ENCODE measurements around the gene ZMYM4.
"Not testable (repeated sequence)": the region's sequence is repeated elsewhere in the genome, so short reads cannot be mapped to it uniquely, and the experiment has no call there.

Gene ZMYM4

DNA sequence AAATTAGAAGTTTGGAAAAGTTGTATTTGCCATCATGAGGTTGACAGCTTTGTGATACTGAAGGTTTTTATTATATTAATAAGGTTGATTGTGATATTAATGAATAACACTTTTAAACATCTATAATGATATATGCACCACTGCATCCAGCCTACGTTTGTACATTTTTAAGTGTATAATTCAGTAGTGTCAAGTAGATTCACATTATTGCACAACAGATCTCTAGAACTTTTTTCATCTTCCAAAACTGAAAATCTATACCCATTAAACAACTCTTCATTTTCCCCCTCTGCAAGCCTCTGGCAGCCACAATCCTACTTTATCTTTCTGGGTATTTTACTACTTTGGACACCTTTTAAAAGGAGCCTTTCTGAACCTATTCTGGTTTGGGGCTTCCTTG is 37.2 kb upstream of the ZMYM4 start:
- DNase-seq (ENCODE audit: low read depth in 2 of 2), result no peak
- no peak overlapping the region for H3K4me3 ChIP-seq (replicated peaks in 1 of 2; ENCODE audit: low read depth in 2 of 2, low read length in 2 of 2)
- TF ChIP-seq, protein P1, sequence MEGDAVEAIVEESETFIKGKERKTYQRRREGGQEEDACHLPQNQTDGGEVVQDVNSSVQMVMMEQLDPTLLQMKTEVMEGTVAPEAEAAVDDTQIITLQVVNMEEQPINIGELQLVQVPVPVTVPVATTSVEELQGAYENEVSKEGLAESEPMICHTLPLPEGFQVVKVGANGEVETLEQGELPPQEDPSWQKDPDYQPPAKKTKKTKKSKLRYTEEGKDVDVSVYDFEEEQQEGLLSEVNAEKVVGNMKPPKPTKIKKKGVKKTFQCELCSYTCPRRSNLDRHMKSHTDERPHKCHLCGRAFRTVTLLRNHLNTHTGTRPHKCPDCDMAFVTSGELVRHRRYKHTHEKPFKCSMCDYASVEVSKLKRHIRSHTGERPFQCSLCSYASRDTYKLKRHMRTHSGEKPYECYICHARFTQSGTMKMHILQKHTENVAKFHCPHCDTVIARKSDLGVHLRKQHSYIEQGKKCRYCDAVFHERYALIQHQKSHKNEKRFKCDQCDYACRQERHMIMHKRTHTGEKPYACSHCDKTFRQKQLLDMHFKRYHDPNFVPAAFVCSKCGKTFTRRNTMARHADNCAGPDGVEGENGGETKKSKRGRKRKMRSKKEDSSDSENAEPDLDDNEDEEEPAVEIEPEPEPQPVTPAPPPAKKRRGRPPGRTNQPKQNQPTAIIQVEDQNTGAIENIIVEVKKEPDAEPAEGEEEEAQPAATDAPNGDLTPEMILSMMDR (IDR thresholded peaks at IDR 0.05; ENCODE audit: low read depth, low read length), result no peak

DNA sequence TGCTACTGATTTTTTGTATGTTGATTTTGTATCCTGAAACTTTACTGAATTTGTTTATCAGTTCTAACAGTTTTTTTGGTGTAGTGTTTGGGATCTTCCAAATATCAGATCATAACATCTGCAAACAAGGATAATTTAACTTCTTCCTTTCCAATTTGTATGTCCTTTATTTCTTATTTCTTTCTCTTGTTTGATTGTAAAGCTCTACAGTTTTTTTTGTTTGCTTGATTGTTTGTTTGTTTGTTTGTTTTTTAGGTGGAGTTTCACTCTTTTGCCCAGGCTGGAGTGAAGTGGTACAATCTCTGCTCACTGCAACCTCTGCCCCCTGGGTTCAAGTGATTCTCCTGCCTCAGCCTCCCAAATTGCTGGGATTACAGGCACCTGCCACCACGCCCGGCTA is 31.7 kb upstream of the ZMYM4 start:
- not testable (repeated sequence) for H3K4me3 ChIP-seq (replicated peaks in 1 of 2; ENCODE audit: low read depth in 2 of 2, low read length in 2 of 2); DNase-seq (ENCODE audit: low read depth in 2 of 2)

DNA sequence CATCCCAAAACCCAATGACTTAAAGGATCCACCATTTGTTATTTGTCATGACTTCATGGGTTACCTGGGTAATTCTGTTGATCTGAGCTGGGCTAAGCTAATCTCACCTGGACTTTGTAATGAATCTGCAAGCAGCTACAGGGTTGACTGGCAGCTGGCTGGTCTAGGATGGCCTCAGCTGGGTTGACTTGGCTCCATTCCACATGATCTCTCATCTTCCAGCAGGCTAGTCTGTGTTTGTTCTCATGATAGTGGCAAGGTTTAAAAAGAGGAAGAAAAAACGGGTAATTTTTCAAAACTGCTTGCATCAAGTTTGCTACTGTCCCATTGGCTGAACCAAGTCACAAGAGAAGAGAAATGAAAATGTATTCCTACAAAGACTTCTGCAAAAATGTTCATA is 24.8 kb upstream of the ZMYM4 start:
- no peak overlapping the region for H3K4me3 ChIP-seq (replicated peaks in 1 of 2; ENCODE audit: low read depth in 2 of 2, low read length in 2 of 2)
- TF ChIP-seq, protein P1 (IDR thresholded peaks at IDR 0.05; ENCODE audit: low read depth, low read length), result no peak
- no peak for DNase-seq (ENCODE audit: low read depth in 2 of 2)

DNA sequence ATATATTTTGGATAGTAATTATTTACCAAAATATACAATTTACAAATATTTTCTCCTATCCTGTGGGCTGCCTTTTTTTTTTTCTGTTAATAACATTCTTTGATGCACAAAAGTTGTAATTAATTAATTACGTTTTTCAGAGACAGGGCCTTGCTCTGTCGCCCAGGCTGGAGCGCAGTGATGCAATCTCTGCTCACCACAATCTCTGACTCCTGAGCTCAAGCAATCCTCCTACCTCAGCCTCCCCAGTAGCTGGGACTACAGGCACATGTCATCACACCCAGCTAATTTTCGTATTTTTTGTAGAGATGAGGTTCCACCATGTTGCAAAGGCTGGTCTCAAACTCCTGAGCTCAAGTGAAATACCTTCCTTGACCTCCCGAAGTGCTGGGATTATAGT is 21.3 kb upstream of the ZMYM4 start:
- H3K4me3 ChIP-seq (replicated peaks in 1 of 2; ENCODE audit: low read depth in 2 of 2, low read length in 2 of 2), result no peak overlapping the region
- DNase-seq (ENCODE audit: low read depth in 2 of 2), result no peak
- TF ChIP-seq, protein P1 (IDR thresholded peaks at IDR 0.05; ENCODE audit: low read depth, low read length), result no peak

DNA sequence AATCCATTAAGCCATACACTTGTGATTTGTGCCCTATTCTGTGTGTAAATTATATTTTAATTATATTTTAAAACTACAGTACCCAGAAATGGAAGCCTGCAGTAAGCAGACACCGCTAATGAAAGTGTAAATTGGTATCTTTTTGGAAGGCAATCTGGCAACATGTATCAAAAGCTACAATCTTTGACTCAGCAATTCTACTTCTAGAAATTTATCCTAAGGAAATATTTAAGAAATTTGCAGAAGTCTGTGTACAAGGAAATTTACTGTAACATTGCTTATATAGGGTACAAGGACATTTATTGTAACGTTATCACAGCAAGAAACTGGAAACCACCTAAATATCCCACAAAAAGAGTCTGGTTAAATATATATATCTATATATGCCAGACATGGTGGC is 14.6 kb upstream of the ZMYM4 start:
- H3K4me3 ChIP-seq (replicated peaks in 1 of 2; ENCODE audit: low read depth in 2 of 2, low read length in 2 of 2), result no peak overlapping the region
- DNase-seq (ENCODE audit: low read depth in 2 of 2), result no peak
- TF ChIP-seq, protein P1 (IDR thresholded peaks at IDR 0.05; ENCODE audit: low read depth, low read length), result no peak

DNA sequence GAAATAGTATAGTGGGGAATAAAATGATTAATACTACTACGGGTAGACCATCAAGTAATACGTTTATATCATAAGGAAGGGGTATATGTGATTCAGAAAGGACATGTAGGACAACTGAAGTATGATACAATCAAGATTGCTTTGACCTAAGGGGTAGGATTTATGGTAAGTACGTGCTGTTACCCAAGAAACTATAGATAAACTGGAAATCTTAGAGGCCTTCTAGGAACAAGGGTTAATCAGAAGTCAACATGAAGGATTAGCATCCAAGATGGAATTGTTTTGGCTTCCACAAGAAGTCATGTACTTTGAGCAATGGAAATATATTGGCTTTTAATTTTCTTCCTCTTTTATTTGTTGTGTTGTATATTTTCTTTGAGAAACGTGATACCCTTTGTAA is 13.2 kb upstream of the ZMYM4 start:
- no peak for DNase-seq (ENCODE audit: low read depth in 2 of 2)
- no peak overlapping the region for H3K4me3 ChIP-seq (replicated peaks in 1 of 2; ENCODE audit: low read depth in 2 of 2, low read length in 2 of 2)
- TF ChIP-seq, protein P1 (IDR thresholded peaks at IDR 0.05; ENCODE audit: low read depth, low read length), result no peak

DNA sequence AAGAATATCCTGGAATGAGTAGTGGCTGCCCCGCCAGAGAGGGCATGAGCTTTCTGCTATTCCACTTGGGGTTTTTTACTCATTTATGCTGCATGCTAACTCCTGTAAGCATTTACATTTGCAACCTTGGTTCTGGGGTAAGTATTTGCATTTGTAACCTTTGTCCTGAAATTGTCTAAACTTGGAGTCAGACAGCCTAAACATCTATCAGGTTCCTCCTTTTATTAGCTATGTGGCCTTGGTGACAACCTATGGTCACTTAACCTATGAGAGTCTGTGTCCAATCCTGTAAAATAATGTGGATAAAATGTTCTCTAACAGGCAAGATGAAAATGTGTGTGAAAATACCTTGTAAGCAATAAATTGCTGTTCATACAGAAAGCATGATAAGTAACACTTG is 8.9 kb upstream of the ZMYM4 start:
- TF ChIP-seq, protein P1 (IDR thresholded peaks at IDR 0.05; ENCODE audit: low read depth, low read length), result no peak
- H3K4me3 ChIP-seq (replicated peaks in 1 of 2; ENCODE audit: low read depth in 2 of 2, low read length in 2 of 2), result no peak overlapping the region
- DNase-seq (ENCODE audit: low read depth in 2 of 2), result no peak

Data from cardiac fibroblast (primary cell).